Astrocyte of the spinal cord (primary cell): ENCODE measurements around the gene PDE7B.

Experiments
- DNase-seq: peaks from one replicate; pipeline ENCODE4 v3.0.0; 2011; ENCODE audit warnings: low read depth, low spot score
- H3K4me3 ChIP-seq: 2 replicates; pipeline ENCODE4 v1.5.1; 2011; ENCODE audit warnings: low read depth, mild to moderate bottlenecking, low read length, moderate library complexity
- in situ Hi-C: cut with HindIII; loops from 2 replicates; pipeline ENCODE4 v1.10.0; 2017; ENCODE audit warnings: low sequenced_read_pairs
- TF ChIP-seq, protein P1 (sequence below): IDR thresholded peaks from 2 replicates; pipeline ENCODE4 v1.5.1; 2012; ENCODE audit warnings: low read depth, mild to moderate bottlenecking, low read length, inconsistent platforms

PDE7B gene

DNA sequence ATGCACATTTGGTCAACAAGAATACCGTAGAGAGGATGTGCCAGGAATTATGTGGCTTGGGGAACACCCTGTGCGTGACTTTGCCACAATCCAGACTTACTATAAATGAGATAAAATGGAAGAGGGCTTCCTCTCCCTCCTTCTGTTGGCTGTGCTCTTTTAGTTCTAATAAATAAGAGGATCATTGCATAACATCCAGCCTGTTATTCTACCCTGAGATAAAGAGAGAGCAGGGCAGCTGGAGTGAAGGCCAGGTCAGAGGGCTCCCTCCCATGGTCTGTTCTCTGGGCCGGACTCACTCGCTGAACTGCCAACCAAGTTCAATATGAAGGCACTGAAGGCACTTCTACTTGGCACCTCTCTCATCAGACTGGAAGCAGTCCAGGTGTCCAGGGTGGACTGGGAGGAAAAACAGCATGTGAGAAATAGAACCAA, 306.9 kb downstream of the PDE7B start:
- TF ChIP-seq, protein P1, sequence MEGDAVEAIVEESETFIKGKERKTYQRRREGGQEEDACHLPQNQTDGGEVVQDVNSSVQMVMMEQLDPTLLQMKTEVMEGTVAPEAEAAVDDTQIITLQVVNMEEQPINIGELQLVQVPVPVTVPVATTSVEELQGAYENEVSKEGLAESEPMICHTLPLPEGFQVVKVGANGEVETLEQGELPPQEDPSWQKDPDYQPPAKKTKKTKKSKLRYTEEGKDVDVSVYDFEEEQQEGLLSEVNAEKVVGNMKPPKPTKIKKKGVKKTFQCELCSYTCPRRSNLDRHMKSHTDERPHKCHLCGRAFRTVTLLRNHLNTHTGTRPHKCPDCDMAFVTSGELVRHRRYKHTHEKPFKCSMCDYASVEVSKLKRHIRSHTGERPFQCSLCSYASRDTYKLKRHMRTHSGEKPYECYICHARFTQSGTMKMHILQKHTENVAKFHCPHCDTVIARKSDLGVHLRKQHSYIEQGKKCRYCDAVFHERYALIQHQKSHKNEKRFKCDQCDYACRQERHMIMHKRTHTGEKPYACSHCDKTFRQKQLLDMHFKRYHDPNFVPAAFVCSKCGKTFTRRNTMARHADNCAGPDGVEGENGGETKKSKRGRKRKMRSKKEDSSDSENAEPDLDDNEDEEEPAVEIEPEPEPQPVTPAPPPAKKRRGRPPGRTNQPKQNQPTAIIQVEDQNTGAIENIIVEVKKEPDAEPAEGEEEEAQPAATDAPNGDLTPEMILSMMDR, result no peak
- H3K4me3 ChIP-seq, result no peak overlapping the region
- peak; percentile 15 for DNase-seq
- in situ Hi-C loops, result no loop called here

DNA sequence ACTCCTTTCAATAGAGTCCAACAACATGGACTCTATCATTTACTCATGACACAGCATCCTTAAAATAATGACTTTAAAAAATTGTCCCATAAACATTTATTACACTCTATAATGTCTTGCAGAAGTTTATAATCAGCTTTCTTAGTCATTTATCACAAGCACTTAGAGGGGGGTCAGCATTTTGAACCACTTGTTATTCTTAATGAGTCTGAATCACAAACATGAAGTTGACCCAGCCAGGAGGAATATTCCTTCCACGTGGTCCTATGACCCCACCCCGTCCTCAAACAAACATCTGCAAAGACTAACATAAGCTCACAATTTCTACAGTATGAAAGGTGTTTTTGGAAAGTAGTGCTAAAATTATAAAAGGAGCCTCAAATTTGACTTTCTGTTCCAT, 307.5 kb downstream of the PDE7B start:
- DNase-seq, result no peak
- no peak overlapping the region for H3K4me3 ChIP-seq
- in situ Hi-C loops, result no loop called here
- TF ChIP-seq, protein P1, result no peak

DNA sequence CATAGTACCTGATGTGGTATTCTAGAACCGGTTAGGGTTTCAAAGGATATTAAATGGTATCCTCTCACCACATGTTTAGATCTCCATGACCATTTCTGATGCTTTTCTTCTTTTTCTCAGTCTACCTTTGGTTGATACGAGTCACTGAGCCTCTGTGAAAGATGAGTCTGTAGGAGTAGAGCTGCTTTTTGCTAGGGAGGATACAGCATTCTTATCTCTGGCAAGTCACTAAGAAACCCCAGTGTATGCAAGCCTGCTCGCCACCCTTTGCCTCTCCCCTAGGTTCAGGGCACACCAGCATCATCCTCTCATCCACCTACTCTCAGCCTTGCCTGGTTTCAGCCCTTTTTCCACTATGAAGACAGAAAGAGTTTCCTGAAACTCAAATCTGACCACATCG, 308.7 kb downstream of the PDE7B start:
- no peak overlapping the region for H3K4me3 ChIP-seq
- in situ Hi-C loops, result no loop called here
- DNase-seq, result no peak
- TF ChIP-seq, protein P1, result no peak

DNA sequence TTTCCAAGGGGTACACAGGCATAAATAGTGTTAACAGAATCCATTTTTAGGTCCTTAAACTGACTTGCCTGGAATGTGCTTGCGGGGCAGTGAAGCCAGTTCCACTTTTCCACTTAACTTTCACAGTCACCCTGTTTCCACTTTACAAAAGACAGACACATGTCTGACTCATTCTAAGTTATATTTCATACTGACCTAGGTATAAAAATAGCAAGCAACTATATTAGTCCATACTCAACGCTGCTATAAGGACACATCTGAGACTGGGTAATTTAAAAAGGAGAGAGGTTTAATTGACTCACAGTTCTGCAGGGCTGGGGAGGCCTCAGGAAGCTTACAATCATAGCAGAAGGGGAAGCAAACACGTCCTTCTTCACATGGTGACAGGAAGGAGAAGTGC, 310.4 kb downstream of the PDE7B start:
- TF ChIP-seq, protein P1, result no peak
- DNase-seq, result no peak
- H3K4me3 ChIP-seq, result no peak overlapping the region
- in situ Hi-C loops, result no loop called here

DNA sequence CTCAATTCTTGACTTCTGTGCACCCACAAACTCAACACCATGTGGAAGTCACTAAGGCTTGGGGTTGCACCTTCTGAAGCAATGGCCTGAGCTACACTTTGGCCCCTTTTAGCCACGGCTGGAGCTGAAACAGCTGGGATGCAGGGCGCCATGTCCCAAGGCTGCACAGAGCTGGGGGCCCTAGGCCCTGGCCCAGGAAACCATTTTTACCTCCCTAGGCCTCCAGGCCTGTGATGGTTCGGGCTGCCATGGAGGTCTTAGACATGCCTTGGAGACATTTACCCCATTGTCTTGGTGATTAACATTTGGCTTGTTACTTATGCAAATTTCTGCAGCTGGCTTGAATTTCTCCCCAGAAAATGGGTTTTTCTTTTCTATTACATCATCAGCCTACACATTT, 311.8 kb downstream of the PDE7B start:
- no peak for DNase-seq
- TF ChIP-seq, protein P1, result no peak
- in situ Hi-C loops, result no loop called here
- no peak overlapping the region for H3K4me3 ChIP-seq

DNA sequence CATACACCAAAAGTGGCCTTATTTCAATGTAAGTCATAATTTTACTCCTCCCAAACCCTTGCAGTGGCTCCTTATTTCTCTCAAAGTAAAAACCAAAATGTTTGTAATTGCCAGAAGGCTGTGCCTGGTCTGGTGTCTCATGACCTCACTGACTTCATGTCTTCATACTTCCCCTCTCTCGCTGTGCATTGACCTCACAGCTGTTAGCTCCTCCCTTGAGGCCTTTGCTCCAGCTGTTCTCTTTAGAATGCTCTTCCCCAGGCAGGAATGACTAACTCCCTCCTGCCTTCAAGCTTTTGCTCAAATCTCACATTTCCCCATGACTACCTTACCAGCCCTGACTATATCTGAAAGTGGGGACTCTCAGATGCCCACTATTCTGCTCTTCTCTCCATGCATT, 315.3 kb downstream of the PDE7B start:
- TF ChIP-seq, protein P1, result no peak
- H3K4me3 ChIP-seq, result no peak overlapping the region
- in situ Hi-C loops, result no loop called here
- no peak for DNase-seq

DNA sequence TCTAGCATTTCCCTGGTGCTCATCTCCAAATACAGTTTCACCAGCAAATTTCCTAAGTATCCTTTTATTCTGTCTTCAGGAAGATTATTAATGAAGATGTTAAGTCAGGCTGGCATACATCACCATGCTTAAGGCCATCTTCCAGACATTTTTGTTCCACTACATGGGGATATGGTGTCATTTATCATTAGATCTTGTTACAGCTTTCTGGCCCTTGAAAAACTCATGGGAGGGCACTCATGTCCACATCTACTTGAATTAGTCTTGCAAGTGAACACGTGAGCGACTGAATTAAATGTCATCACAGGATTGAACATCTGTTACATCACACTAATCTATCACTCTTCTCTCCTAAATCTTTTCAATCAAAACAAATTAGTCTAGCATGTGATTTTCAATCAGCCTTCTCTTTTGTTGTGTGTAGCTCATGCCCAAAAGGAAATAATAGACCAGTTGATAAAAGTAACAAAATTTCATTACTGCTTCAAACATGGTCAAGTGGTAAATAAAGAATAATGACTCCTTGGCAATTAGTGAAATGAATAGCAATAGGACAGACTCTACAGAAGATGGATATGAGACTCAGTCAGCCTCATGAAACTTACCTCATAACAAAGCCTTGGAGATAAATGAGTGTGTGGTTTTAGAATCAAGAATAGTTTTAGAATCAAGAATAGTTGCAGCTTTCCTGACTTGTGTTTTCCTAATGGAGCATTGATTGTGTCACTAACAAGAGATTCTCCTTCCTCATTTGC, 318.1 kb downstream of the PDE7B start:
- in situ Hi-C loops, result no loop called here
- TF ChIP-seq, protein P1, result no peak
- H3K4me3 ChIP-seq, result no peak overlapping the region
- no peak for DNase-seq
